Mesothelial cell of epicardium (in vitro differentiated cells): ENCODE results near the gene LRRC36. TPM values are rescaled to one million over a fixed set of nuclear protein-coding genes. Genes with fewer than 3 reads are reported as not detected.
A peak's percentile ranks its signal among the peaks of the same experiment; 100 is the strongest.

Experiments used
- DNase-seq, 2 experiments: peaks; one replicate each; pipeline ENCODE4 v3.0.0; 2021; ENCODE audit warnings: low spot score in 2 of 2; ENCODE audit not compliant: unreplicated experiment in 2 of 2
- H3K27ac Mint-ChIP-seq: 2 replicates; pipeline ENCODE4 v1.8.0; 2021; ENCODE audit warnings: mixed read lengths
- H3K27me3 Mint-ChIP-seq: 2 replicates; pipeline ENCODE4 v1.8.0; 2021; ENCODE audit warnings: low read depth, mixed read lengths
- H3K36me3 Mint-ChIP-seq: 2 replicates; pipeline ENCODE4 v1.8.0; 2021; ENCODE audit warnings: mixed read lengths
- H3K4me1 Mint-ChIP-seq: 2 replicates; pipeline ENCODE4 v1.8.0; 2021; ENCODE audit warnings: mixed read lengths
- H3K4me3 Mint-ChIP-seq: 2 replicates; pipeline ENCODE4 v1.8.0; 2021; ENCODE audit warnings: mild to moderate bottlenecking, moderate library complexity, mixed read lengths
- H3K9me3 Mint-ChIP-seq: 2 replicates; pipeline ENCODE4 v1.8.0; 2021; ENCODE audit warnings: mixed read lengths
- CTCF ChIP-seq: fragments of 200-600 bp; sonication (generic); IDR thresholded peaks from one replicate; pipeline ENCODE4 v1.5.0; 2021; ENCODE audit warnings: antibody characterized with exemption; ENCODE audit not compliant: unreplicated experiment
- total RNA-seq: library from RNA; stranded (reverse); gene quantifications from 3 replicates; pipeline ENCODE4 v1.2.1, GENCODE V29; 2021

The LRRC36 gene
- total RNA-seq, 1 donor from 2014 or later = 0.20 TPM

DNA sequence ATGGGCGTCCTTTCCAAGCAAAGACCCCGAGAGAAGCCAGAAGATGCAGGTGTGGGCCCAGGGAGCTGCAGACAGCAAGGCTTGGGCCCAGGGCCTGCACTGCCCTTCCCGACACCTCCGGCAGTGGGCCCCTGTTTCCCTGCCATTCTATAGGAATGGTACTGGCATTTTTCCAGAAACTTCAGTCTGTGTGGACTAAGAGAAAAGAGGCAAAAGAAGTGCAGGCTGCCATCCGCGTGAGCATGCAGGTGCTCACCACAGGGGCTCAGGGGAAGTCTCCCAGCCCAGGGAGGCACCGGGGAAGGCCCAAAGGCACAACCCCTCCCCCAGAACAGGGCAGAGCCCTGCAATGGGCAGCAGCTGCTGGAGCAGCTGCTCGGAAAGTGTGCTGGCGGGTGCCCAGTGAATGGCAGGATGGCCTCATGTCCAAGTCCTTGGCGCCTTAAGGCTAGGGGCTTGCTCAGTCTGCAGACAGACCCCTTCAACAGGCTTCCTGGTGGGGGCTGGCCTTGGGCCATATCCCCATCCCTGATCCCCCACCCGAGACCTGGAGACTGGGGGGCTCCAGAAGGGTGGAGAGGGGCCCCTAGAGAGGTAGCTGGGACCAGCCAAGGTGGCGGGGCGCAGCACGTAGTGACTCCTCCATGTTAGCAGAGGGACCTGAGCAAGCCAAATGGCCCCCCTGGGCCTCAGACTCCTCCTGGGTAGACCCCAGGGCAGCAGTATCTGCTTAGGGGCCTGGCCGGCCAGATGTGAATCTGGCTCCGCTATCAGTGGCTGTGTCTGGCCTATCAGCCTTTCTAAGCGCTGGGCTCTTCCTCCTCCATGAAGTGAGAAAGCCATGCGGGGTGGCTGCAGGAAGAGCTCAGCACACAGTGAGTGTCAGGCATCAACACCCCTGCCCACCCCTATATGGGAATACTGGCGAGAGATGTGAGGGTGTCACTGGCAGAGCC, 73.4 kb downstream of the LRRC36 start:
- Mint-ChIP-seq H3K36me3 (no peaks in the 10 kb centered on the region), H3K9me3 (no peaks in the 10 kb centered on the region), H3K27ac (no peak overlapping the region), H3K4me3 (no peak overlapping the region), H3K4me1 (peaks cover 30% of the 10 kb centered on the region), H3K27me3 (peaks cover 16% of the 10 kb centered on the region)
- no peak for DNase-seq
- no peak for TF ChIP-seq CTCF

- DNase-seq = no peak
- no peak overlapping the region for H3K4me3 Mint-ChIP-seq
- TF ChIP-seq CTCF = no peak
- no peak overlapping the region for H3K27ac Mint-ChIP-seq
- no peaks in the 10 kb centered on the region for H3K36me3 Mint-ChIP-seq
- H3K9me3 Mint-ChIP-seq = no peaks in the 10 kb centered on the region
- H3K4me1 Mint-ChIP-seq = peaks cover 34% of the 10 kb centered on the region
- peaks cover 7% of the 10 kb centered on the region for H3K27me3 Mint-ChIP-seq
These were observed 74.3 kb downstream of the LRRC36 start for GRCh38 chr16:67400901-67401300.

DNA sequence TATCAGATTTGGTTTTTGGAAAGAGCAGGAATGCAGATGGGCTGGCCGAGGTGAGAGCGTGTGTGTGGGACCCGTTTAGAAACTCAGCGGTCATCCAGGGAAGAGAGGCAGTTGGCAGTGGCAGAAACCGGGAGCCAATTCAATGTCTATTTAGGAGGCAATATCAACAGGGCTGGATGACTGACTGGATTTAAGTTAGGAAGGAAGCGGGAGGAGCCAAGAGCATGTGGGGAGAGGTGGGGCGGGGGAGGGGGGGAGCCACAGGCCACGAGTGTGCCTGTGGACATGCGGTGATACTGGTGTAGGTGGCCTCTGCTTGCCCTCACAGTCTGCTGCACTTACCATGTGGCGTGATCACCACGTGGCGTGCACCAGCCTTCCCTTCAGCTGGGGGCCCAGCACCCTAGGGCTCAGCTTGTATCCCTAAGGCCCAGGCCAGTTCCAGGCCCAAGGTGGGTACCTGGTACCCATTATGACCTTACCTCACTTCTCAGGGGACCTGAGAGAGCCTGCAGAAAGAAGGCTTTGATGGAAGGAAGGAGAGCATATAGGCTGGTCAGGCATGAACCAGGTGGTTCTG, 77.5 kb downstream of the LRRC36 start:
- H3K4me1 Mint-ChIP-seq = peaks cover 27% of the 10 kb centered on the region
- no peaks in the 10 kb centered on the region for H3K9me3 Mint-ChIP-seq
- H3K4me3 Mint-ChIP-seq = no peak overlapping the region
- TF ChIP-seq CTCF = no peak
- H3K36me3 Mint-ChIP-seq = no peaks in the 10 kb centered on the region
- H3K27me3 Mint-ChIP-seq = no peaks in the 10 kb centered on the region
- no peak for DNase-seq
- H3K27ac Mint-ChIP-seq = peak overlapping the region; percentile 75

GRCh38 chr16:67404740-67405226, 78.2 kb downstream of the LRRC36 start:
- Mint-ChIP-seq H3K4me1 (peaks cover 24% of the 10 kb centered on the region), H3K27me3 (no peaks in the 10 kb centered on the region), H3K27ac (peak overlapping the region; percentile 75), H3K36me3 (no peaks in the 10 kb centered on the region), H3K4me3 (no peak overlapping the region), H3K9me3 (no peaks in the 10 kb centered on the region)
- DNase-seq = no peak
- no peak for TF ChIP-seq CTCF

GRCh38 chr16:67405336-67405735, 78.7 kb downstream of the LRRC36 start:
- DNase-seq = no peak
- no peaks in the 10 kb centered on the region for H3K27me3 Mint-ChIP-seq
- no peaks in the 10 kb centered on the region for H3K9me3 Mint-ChIP-seq
- no peaks in the 10 kb centered on the region for H3K36me3 Mint-ChIP-seq
- peaks cover 23% of the 10 kb centered on the region for H3K4me1 Mint-ChIP-seq
- H3K27ac Mint-ChIP-seq = peak overlapping the region; percentile 75
- H3K4me3 Mint-ChIP-seq = no peak overlapping the region
- TF ChIP-seq CTCF = no peak
